Fibroblast of the conjunctiva (primary cell): ENCODE measurements around the gene FSTL5.

ENCODE experiments used
- DNase-seq: peaks from one replicate; pipeline ENCODE4 v3.0.0-alpha.2; 2010; ENCODE audit warnings: low read depth

Gene FSTL5

DNA sequence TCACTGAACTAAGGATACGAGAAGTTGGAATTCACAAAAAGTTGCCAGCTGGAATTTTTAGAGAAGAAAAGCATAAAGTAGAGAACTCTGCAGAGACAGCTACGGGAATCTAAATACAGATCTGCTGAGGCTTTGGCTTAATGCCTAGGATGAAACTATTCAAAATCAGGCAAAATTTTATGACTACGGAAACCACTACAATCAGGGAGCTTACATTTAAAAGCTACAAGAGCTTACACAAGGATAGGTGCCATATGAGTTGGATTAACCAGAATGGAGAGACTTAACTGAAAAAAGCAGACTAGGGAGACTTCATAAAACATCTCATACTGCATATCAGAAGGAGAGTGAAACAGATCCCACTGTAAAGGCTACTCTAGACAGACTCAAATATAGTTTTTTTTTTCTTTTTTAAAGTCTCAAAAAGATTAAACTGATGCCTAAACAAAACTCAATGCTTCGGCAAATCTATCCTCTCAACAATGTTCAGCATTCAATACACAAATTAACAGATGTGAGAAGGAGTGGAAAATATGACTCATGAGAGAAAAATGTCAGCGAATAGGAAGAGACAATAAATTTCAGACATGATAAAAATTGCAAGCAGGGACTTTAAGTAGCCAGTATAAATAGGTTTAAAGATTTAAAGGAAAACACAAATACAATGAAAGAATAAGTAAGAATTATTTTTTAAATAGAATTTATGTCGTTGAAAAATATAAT, 586.1 kb downstream of the FSTL5 start:
- DNase-seq = peak; percentile 64

DNA sequence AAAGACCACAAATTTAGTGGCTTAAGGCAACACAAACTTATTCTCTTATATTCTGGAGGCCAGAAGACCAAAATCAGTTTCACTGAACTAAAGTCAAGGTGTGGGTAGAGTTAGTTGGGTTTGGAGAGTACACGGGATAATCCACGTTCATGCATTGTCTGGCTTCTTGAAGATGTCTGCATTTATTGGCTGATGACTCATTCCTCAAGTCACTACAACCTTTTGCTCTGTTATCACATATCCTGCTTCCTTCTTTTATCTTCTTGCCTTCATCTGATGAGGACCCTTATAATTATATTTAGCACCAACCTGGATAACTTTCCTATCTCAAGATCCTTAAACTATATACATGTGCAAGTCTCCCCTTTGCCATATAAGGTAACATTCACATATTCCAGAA, 590.0 kb downstream of the FSTL5 start:
- no peak for DNase-seq

DNA sequence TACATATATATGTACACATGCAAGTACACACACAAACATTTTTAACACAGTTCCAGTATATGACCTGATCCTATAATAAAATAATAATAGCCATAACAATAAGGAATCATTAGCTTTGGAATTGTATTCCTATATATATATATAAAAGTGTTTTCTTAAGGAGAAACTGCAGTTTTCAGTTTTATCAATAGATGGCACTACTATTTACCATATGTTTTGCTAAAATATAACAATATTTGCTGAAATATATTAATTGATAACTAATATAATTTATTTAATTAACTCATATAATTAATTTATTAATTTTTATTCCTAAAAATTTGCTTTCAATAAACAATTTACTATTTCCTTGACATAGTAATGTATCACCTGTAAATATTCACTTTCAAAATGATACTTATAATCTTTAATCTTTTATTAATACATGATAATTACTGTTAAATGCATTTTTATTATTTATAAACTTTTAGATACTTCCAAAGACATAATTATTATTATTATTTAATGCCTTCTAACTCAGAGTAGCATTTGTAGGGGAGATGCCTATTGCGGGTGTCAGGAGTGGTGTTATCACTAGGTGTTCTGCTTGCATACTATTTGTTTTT, 599.5 kb downstream of the FSTL5 start:
- DNase-seq = no peak

DNA sequence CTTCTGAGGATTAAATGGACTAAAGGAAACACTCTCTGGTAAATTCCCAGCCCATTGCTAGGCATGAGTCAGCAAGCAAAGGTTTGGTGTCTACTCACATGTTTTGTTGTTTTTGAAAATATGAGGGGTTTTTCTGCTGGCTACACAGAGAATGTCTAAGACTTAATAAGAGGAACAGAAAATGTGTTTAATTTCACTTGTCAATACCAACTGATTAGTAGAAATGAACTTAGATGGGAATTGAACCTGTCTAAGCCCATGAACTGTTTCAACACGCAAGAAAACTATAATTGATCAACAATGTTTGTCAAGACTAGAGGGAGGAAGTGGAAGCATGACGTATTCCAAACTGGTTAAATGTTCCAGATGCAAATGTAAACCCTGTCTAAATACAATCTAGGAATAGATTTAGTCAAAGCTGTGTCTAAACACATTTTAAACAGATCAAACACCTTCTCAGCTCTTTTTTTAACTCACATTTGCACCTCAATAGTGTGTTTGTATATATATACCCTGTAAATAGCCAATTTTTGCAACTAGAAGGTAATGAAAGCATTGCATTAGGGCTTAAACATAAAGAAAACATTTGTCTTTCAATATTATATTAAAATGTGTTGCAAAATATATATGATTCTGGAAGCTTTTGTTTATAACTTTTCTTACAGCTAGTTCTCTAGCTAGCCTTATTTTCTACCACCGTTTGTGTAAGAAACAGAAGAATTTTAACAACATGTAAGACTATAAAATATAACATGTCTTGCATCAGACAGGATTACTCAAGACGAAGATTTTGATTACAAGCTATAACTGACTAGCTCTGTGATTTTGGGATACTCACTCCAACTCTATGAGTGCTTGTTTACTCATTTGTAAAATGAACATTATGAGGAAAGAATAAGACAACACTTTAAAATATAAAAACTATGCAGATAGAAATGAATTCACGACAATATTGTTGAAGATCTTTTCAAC, 607.8 kb downstream of the FSTL5 start:
- no peak for DNase-seq

DNA sequence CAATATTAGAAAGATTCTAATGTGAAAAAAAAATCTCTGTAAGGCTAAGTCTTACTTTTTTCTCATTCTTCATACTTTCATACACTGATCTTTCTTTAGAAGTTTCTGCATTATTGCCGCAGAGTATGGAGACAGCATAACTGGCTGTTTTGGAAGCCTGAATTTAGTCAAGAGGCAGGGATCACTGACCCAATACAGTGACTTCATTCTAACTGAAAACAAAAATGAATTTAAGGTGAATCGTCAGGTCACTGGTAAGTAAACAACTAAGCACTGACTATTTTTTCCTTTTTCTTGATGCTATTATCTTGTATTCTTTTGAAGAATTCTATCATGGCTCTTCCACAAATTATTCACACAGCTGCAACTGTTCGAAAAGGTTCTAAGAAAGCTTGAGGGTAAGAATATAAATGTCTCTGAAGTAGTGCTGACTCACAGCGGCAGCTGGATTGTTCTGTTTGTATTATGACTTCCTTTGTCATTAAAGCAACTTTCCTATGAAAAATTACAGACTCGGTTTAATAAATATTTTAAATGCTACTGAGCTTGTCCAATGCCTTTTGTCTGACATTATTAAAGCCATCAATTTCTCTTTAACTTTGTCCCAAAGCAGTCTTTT, 609.3 kb downstream of the FSTL5 start:
- DNase-seq = no peak

DNA sequence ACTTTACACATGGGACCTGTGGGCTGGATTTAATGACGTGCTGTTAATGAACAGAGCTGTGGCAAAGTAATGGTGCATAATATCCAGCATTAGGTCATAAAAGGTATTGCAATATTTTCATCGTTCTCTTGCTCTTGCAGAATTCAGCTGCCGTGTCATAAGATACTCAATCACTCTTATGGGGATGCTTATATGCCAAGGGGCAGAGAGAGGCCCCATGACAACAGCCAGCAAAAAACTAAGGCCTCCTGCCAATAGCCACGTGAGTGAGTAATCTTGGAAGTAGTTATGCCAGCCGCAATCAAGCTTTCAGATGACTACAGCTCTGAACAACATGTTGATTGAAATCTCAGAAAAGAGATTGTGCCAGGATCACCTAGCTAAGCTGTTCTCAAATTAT, 616.9 kb downstream of the FSTL5 start:
- no peak for DNase-seq

DNA sequence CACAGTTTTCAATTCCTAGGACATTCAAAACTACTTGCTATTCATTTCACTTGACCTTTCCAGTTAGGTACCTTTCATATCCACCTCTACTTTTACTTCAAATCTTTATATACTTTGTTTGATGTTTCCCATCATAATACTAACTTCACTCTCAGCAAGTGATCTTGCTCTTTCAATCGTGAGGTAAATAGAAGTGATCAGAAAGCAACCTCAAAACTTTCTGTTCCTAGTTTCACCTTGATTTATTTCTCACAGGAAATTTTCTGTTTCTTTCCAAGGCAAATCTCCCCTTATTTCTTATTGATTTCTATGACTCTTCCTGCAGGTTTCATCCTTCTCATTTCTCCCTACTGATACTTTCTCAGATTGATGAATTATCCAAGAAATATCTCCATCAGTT, 623.5 kb downstream of the FSTL5 start:
- no peak for DNase-seq

DNA sequence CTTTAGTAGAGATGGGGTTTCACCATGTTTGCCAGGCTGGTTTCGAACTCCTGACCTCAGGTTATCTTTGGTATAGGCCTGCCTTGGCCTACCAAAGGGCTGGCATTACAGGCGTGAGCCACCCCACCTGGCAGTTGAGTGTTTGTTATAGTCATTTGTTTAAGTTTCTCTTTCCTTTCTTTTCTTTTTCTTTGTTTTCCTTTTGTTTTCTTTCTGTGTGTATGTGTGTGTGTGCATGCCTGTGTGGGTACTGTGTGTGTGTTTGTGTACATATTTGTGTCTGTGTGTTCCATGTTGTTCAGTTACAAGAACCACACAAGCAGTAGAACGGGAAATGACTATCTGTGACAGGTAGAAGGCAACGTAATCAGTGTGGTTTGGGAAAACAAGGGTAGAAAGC, 624.9 kb downstream of the FSTL5 start:
- no peak for DNase-seq

DNA sequence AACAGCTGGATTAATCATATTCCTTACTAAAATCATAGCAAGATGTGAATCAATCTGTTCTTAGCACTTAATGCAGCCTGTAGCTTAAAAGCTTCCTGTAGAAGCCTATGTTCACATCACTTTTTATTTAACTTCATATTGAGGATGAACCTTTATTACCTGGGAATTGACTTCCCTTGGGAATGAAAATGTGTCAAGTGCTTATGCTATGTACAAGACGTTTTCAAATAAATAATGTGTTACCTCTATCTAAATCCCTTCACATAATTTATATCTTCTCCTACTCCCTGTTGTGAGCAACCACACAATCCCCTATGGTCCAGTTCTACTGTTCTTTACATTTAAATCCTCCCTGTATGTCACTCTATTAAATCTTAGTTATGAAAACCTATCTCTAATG, 633.1 kb downstream of the FSTL5 start:
- no peak for DNase-seq

DNA sequence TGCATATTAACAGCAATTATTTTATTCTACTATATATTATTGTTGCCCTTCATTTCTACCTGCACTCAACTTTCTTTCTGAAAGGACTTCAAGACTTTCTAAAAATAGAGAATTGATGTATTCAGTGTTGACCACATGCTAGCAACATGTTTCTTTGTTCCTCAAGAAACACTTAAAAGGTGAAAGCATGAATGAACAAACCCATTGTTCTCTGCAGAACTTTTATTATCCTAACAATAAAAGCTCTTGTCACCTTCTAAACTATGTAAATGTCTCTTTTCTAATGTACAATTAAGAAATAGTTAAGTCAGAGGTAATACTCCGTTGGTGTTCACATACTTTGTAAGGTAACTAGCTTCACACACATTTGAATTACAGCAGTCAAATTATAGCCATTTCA, 638.7 kb downstream of the FSTL5 start:
- no peak for DNase-seq

DNA sequence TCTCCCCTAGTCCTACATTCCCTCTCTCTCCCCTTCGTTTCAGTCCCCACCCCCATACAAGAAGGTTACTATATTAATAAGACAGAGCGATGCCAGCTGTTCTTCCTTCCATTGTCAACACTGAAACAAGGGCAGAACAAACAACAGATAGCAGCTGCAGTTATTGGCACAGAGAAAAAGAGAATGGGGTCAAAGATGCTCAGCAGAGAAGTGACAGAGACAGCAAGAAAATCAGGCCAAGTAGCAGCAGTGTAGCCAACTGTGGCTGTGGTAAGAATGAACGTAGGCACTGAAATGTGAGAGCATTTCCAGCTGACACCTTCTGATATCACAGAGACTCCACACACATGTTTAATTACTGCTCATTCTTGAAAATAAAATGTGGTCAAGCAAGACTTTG, 641.8 kb downstream of the FSTL5 start:
- DNase-seq = no peak

DNA sequence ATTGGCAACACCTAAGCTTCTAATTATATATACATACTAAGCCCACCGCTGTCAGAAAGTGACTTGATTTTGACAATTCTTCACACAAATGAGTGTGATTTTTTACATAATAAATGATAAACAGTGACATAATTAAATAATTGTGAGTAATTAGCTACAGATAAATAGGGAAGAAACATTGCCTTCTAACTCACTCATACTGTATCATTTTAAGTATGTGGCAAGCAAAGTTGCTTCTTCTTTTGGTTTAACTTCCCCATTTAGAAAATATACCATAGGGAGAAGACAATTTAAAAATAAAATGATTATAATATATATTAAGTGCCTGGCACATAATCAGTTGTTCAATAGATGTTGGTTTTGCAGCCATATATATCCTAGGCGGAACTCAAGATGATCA, 644.2 kb downstream of the FSTL5 start:
- no peak for DNase-seq

DNA sequence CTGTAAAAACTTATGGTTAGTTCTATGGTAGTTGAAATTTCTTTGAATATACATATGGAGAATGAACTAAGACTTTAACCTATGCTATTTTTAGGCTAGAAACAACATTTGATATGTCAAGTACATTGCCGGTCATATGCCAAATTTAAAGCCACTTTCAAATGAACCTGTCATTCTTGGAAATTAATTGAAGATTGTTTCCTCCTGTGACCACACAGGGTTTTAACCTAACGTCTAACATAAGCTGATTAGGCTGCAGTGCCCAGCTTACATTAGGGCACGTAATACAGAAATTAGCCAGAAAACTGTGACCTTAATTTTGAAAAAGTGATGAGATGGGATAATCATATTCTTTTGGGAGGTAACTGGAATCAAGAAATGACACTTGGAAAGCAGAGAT, 645.9 kb downstream of the FSTL5 start:
- no peak for DNase-seq

DNA sequence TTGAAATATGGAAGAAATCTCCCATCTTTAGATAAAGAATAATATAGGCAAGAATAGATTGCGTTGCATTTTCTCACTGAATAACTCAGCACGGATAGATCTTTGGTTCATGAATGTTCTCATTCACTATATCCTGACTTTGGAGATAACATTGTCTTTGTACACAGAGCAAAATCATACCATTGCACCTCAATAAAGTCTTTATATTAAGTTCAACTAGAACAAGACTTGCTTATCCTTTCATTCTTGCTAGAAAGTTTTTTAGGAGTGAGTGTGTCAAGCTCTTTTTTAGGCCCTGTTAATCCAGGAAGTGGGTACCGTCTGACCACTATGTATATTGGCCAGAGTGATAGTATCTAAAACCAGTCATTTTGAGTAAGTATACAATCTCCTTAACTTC, 658.7 kb downstream of the FSTL5 start:
- DNase-seq = no peak

DNA sequence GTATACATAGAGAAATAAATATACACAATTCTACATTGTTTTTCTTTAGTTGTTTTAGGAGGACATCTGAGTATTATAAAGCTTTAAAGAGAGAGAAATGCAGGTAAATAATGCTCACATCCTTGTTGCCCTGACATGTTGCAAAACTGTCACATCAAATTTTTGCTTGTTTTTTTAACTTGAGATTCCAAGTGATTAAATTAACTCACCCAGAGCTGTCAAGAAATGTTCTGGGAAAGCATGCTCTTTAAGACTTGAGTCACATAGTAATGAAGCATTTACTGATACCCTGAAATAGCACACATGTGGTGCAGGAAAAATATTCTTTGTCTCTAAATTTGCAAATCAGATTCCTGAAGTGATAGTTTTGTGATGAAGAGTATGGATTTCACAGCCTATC, 665.6 kb downstream of the FSTL5 start:
- no peak for DNase-seq

DNA sequence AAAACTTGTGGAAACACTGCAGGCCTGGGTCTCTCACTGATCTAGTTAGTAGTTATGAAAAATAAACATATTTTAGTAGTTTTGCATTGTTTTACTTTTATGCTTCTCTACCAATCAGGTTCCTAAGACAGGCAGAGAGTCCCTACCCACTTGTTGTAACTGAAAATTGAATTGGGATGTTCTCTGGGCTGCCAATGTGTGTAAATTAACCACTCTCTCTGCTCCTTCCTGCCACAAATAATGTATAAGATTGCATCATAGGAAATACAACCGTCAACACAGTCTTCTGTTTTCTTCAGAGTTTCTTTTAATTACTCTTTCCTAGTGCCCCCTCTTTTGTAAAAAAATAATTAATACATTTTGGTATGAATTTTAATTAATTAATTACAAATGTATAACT, 677.3 kb downstream of the FSTL5 start:
- DNase-seq = no peak

DNA sequence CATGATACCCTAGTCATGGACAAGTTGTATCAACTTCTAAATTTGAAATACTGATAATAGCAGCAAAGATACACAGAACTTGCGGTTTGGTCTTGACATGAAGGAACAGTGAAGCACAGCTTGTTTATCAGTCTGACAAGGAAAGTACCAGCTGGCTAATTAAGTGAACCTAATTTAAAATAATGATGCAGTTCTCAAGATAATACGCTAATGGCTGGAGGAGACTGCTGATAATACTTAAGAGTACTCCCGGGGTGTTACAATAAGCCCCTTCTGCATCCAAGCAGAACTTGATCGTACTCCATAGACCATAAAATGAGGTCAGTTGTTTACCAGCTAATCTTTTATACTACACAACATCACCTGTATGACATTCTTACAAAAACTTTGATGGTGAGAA, 697.5 kb downstream of the FSTL5 start:
- no peak for DNase-seq

DNA sequence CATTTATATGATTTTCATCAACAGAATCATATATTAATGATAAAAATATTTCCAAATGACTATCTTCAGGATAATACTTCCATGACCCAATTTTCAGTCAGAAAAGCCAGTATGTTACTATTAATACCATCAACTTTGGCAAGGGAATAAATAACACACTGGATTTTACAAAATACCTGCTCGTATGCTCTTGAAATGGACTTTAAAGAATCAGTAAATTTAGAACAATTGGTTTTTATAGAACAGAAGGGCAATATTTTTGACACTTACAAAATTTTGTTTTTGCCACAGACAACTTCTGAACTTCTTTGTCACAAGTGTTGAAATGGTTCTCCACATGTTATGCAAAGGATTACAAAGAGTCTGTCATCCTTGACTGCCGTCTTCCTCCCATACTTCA, 700.4 kb downstream of the FSTL5 start:
- DNase-seq = no peak

DNA sequence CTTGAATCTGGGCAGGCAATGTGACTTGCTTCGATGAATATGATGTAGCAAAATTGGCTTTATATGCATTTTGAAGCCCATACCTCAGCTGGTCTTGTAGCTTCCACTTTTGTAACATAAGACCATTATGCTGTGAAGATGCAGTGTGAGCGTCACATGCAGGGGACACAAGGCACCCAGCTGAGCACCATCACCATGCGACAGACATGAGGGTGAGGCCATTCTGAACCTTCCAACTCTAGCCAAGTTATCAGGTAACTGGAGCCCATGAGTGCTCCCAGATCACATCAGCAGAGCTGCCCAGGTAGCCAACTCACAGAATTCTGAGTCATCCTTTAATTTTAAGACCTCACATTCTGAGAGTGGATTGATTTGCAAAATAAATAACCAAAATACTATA, 705.9 kb downstream of the FSTL5 start:
- no peak for DNase-seq

DNA sequence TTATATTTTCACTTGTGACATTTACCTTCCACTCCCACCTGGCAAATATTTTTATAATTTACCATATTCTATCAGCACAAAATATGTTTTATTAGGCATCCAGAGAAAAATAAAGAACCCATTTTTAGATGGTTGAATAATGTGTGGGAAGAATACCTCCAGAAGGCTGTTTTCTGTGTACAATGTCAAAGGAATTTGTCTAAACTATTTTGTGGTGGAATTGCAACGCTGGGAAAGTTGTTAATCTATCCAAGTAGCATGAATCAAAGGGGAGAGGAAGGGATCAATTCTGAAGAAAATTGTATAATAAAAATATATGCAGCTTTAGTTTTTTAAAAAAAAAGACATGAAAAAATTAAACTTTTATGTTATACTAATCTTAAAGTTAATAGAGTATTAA, 706.5 kb downstream of the FSTL5 start:
- no peak for DNase-seq

DNA sequence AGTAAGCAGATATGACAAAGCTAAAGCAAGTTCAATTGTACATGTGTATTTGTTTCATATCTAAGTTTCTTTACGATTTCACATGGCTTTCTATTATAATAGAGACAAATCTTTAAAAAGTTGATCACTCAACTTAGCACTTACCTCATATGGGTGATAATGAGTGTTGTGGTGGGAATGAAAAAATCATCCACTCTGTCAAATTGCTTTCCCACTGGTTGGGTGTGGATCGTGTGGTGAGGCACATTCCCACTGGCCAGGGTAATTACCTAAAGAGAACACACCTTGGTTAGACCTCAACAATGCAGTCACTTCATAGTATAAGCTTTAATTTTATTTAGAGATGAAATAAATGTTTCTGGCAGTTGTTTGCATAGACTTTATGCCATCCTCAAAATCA, 708.9 kb downstream of the FSTL5 start:
- no peak for DNase-seq

DNA sequence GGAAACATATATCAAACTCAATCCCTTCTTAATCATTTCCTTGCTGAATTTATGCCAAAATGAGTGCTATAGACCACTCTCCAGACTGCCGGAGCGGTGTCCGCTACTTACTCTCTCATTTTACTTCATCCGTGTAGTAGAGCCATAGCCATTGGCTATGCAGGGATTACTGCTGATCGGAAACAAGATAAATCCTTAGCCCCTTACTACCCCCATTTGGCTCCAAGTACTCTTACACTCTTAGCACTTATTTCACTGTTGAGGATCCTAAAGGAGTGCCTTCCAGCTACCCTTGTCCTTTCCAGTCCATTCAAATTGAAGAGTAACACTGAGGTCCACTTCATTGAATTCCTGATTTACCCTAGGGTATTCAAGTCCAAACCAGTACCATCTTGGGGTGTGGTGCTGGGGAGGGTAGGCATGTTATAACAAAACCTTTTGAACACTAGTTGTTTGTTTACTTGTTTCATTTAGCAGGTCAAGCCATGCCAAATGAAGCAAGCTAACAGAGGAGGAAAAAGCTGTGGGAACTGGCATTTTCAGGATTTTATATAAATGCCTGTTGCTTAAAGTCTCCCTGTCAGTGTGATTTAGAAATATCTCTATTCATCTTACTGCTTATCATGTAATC, 715.1 kb downstream of the FSTL5 start:
- DNase-seq = no peak
